Lung (tissue), 12 donors: ENCODE results near the gene FILIP1. TPM values are rescaled to one million over a fixed set of nuclear protein-coding genes. Genes with fewer than 3 reads are reported as not detected.

Source experiments
- ATAC-seq: fragments of 200-7000 bp; cut with Tn5 transposase; one replicate; pipeline ENCODE4 v1.9.1; 2020; ENCODE audit warnings: moderate number of reproducible peaks; ENCODE audit not compliant: insufficient read depth, low FRiP score
- DNase-seq, 3 donors: peaks; one replicate each; pipeline ENCODE4 v3.0.0-alpha.2; 2013 to 2017
- H3K27ac ChIP-seq, 2 donors: one replicate each; pipeline ENCODE4 v1.5.1; 2013; ENCODE audit warnings: mild to moderate bottlenecking in 2 of 2, moderate library complexity in 2 of 2, control low read depth in 1 of 2, inconsistent platforms in 1 of 2, low read depth in 1 of 2, low read length in 1 of 2
- H3K27me3 ChIP-seq, 3 donors: one replicate each; pipeline ENCODE4 v1.5.1; 2013; ENCODE audit warnings: low read length in 2 of 3; ENCODE audit not compliant: control insufficient read depth in 3 of 3, insufficient read depth in 3 of 3
- H3K36me3 ChIP-seq, 4 donors: one replicate each; pipeline ENCODE4 v1.5.1; 2013; ENCODE audit warnings: low read length in 4 of 4, mild to moderate bottlenecking in 1 of 4, moderate library complexity in 1 of 4; ENCODE audit not compliant: control insufficient read depth in 4 of 4, insufficient read depth in 4 of 4
- H3K4me1 ChIP-seq, 5 donors: one replicate each; pipeline ENCODE4 v1.5.1; 2013; ENCODE audit warnings: low read length in 5 of 5, mild to moderate bottlenecking in 2 of 5, moderate library complexity in 1 of 5; ENCODE audit not compliant: control insufficient read depth in 5 of 5, insufficient read depth in 5 of 5
- H3K4me3 ChIP-seq: one replicate; pipeline ENCODE4 v1.5.1; 2013; ENCODE audit warnings: mild to moderate bottlenecking, control low read depth, moderate library complexity
- H3K9ac ChIP-seq, 2 donors: one replicate each; pipeline ENCODE4 v1.5.1; 2013; ENCODE audit warnings: low read length in 2 of 2, control low read depth in 1 of 2; ENCODE audit not compliant: insufficient read depth in 1 of 2
- H3K9me3 ChIP-seq, 4 donors: one replicate each; pipeline ENCODE4 v1.5.1; 2013; ENCODE audit warnings: low read length in 3 of 4, mild to moderate bottlenecking in 1 of 4, moderate library complexity in 1 of 4; ENCODE audit not compliant: control insufficient read depth in 4 of 4, insufficient read depth in 3 of 4
- WGBS, 2 donors: extraction: QIAGEN DNeasy Blood & Tissue Kit; methylation state at CpG; one replicate each; pipeline ENCODE4 v1.1.7; 2013; 5-methylcytosine and 5-hydroxymethylcytosine counted together
- polyA plus RNA-seq, 2 donors: library from polyadenylated mRNA; stranded (reverse); fragments of 200-250 nt; gene quantifications; one replicate each; pipeline ENCODE4 v1.2.1, GENCODE V29; 2013
- total RNA-seq, 2 donors: library from RNA; depleted of rRNA in 1 of 2; stranded (reverse); fragments of >200 nt in 1 of 2; gene quantifications; one replicate each; pipeline ENCODE4 v1.2.1, GENCODE V29; 2014 to 2021
- TF ChIP-seq, protein P1 (sequence below): IDR thresholded peaks from 2 replicates; pipeline ENCODE4 v1.5.1; 2012; ENCODE audit warnings: mild to moderate bottlenecking; ENCODE audit errors: control extremely low read depth, extremely low read depth
- donor health status: control.
- donor health status: control.
- donor health status: Bipolar disorder and iron deficiency.
- donor health status: healthy.
- donor health status: DM: yes; HTN: yes; CAD: no.

FILIP1 gene
- total and polyA plus RNA-seq, 4 donors, result 5.6 to 24.1 (median 11.1) TPM

DNA sequence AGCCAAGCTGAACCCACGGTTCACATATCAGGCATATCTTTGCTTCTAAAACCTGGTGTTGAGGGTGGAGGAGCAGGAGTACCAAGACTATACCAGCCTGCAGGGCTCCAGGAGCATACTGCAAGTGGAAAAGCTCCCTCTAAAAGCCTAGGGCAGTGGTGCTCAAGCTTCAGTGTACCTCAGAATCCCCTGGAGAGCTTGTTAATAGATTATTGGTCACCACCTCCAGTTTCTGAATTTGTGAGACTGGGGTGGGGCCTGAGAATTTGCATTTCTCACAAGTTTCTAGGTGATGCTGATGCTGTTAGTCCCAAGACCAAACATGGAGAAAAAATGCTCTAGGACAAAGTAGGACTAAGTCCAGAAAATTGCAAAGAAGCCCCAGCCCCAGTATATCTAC lies 65.4 kb downstream of the FILIP1 start:
- peak overlapping the region in 1 of 2 donors; percentile 45 for H3K27ac ChIP-seq
- no peaks in the 10 kb centered on the region for H3K27me3 ChIP-seq
- peaks cover 0 to 5% (median 0%) of the 10 kb centered on the region in 4 donors for H3K36me3 ChIP-seq
- H3K4me3 ChIP-seq, result no peak overlapping the region
- H3K9me3 ChIP-seq, result peaks cover 0 to 4% (median 0%) of the 10 kb centered on the region in 4 donors
- DNase-seq, result no peak
- peaks cover 5 to 31% (median 27%) of the 10 kb centered on the region in 5 donors for H3K4me1 ChIP-seq
- WGBS, 2 donors, result 89 to 90% methylated on average over 1 of the region's 1 CpG
- no peak overlapping the region for H3K9ac ChIP-seq
- ATAC-seq, result no peak
- TF ChIP-seq, protein P1, sequence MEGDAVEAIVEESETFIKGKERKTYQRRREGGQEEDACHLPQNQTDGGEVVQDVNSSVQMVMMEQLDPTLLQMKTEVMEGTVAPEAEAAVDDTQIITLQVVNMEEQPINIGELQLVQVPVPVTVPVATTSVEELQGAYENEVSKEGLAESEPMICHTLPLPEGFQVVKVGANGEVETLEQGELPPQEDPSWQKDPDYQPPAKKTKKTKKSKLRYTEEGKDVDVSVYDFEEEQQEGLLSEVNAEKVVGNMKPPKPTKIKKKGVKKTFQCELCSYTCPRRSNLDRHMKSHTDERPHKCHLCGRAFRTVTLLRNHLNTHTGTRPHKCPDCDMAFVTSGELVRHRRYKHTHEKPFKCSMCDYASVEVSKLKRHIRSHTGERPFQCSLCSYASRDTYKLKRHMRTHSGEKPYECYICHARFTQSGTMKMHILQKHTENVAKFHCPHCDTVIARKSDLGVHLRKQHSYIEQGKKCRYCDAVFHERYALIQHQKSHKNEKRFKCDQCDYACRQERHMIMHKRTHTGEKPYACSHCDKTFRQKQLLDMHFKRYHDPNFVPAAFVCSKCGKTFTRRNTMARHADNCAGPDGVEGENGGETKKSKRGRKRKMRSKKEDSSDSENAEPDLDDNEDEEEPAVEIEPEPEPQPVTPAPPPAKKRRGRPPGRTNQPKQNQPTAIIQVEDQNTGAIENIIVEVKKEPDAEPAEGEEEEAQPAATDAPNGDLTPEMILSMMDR, result no peak

GRCh38 chr6:75427329-75427728 lies 66.3 kb downstream of the FILIP1 start:
- H3K9ac ChIP-seq, result no peak overlapping the region
- TF ChIP-seq, protein P1, result no peak
- H3K27me3 ChIP-seq, result no peaks in the 10 kb centered on the region
- ATAC-seq (no peak), DNase-seq (no peak)
- H3K27ac ChIP-seq, result no peak overlapping the region
- peaks cover 0 to 4% (median 0%) of the 10 kb centered on the region in 4 donors for H3K9me3 ChIP-seq
- peaks cover 5 to 35% (median 27%) of the 10 kb centered on the region in 5 donors for H3K4me1 ChIP-seq
- no peak overlapping the region for H3K4me3 ChIP-seq
- WGBS, 2 donors, result 98 to 99% methylated on average over 2 of the region's 2 CpGs
- H3K36me3 ChIP-seq, result peaks cover 0 to 5% (median 0%) of the 10 kb centered on the region in 4 donors

- no peaks in the 10 kb centered on the region for H3K27me3 ChIP-seq
- ATAC-seq, result peak; percentile 19
- H3K27ac ChIP-seq, result no peak overlapping the region
- 64 to 68% methylated on average over 4 of the region's 4 CpGs for WGBS, 2 donors
- DNase-seq, result no peak
- H3K4me3 ChIP-seq, result no peak overlapping the region
- no peak overlapping the region for H3K9ac ChIP-seq
- peaks cover 0 to 28% (median 12%) of the 10 kb centered on the region in 5 donors for H3K4me1 ChIP-seq
- TF ChIP-seq, protein P1, result no peak
- peaks cover 0 to 4% (median 0%) of the 10 kb centered on the region in 4 donors for H3K9me3 ChIP-seq
- peaks cover 0 to 4% (median 0%) of the 10 kb centered on the region in 4 donors for H3K36me3 ChIP-seq
These were observed 68.7 kb downstream of the FILIP1 start for GRCh38 chr6:75424618-75425548.
